PC-3 (cell line): ENCODE measurements around the gene AUTS2. TPM values are rescaled to one million over a fixed set of nuclear protein-coding genes. Genes with fewer than 3 reads are reported as not detected.

ENCODE experiments used
- ATAC-seq: fragments of 200-7000 bp; cut with Tn5 transposase; 2 replicates; pipeline ENCODE4 v1.9.1; 2020; ENCODE audit warnings: mild to moderate bottlenecking, moderate library complexity
- BruUV-seq: library from RNA; stranded (reverse); fragments of 400-500 nt; replicated peaks from 2 replicates; lab custom pipeline; 2021; lab: Mats Ljungman, UMichigan
- CTCF ChIA-PET: fragments of 300-600 bp; sonication (Branson Sonifier 250); formaldehyde crosslinking; loops from one replicate; lab custom pipeline; 2022; ENCODE audit warnings: antibody characterized with exemption; lab: Charles Lee
- POLR2A ChIA-PET: fragments of 300-600 bp; sonication (Branson Sonifier 250); formaldehyde crosslinking; loops from one replicate; lab custom pipeline; 2022; ENCODE audit warnings: antibody characterized with exemption; ENCODE audit not compliant: unreplicated experiment; lab: Charles Lee
- DNase-seq: peaks from one replicate; pipeline ENCODE4 v3.0.0-alpha.2; 2015
- H2AFZ ChIP-seq: fragments of 300-600 bp; sonication (generic); 2 replicates; pipeline ENCODE4 v1.6.0; 2016; ENCODE audit warnings: antibody characterized with exemption, low read length
- H3F3A ChIP-seq: fragments of 300-600 bp; sonication (generic); one replicate; pipeline ENCODE4 v1.6.0; 2017; ENCODE audit warnings: antibody characterized with exemption, low read length, control low read depth, mild to moderate bottlenecking; ENCODE audit not compliant: unreplicated experiment
- H3K27ac ChIP-seq: fragments of 300-600 bp; sonication (generic); 2 replicates; pipeline ENCODE4 v1.5.1; 2016; ENCODE audit warnings: mild to moderate bottlenecking, low read length
- H3K27me3 ChIP-seq: fragments of 300-600 bp; sonication (generic); 2 replicates; pipeline ENCODE4 v1.6.1; 2016; ENCODE audit warnings: low read length, mixed read lengths
- H3K36me3 ChIP-seq: fragments of 300-600 bp; sonication (generic); 2 replicates; pipeline ENCODE4 v1.6.1; 2016; ENCODE audit warnings: low read depth, mixed run types, low read length, mixed read lengths
- H3K4me1 ChIP-seq: fragments of 300-600 bp; sonication (generic); 2 replicates; pipeline ENCODE4 v1.5.1; 2016; ENCODE audit warnings: low read length; ENCODE audit not compliant: insufficient read depth
- H3K4me2 ChIP-seq: fragments of 300-600 bp; sonication (generic); 2 replicates; pipeline ENCODE4 v1.6.0; 2016; ENCODE audit warnings: low read length
- H3K4me3 ChIP-seq: fragments of 300-600 bp; sonication (generic); 2 replicates; pipeline ENCODE4 v1.5.1; 2016; ENCODE audit warnings: mild to moderate bottlenecking, low read length, mixed read lengths
- H3K79me2 ChIP-seq: fragments of 300-600 bp; sonication (generic); 2 replicates; pipeline ENCODE4 v1.6.1; 2017; ENCODE audit warnings: low read length, mixed read lengths
- H3K9ac ChIP-seq: fragments of 300-600 bp; sonication (generic); 2 replicates; pipeline ENCODE4 v1.6.0; 2016; ENCODE audit warnings: mild to moderate bottlenecking, low read length
- H3K9me2 ChIP-seq: fragments of 300-600 bp; sonication (generic); replicated peaks from 2 replicates; pipeline ENCODE4 v1.6.1; 2016; ENCODE audit warnings: mixed run types, low read length, mixed read lengths
- H3K9me3 ChIP-seq: fragments of 300-600 bp; sonication (generic); 2 replicates; pipeline ENCODE4 v1.6.1; 2016; ENCODE audit warnings: low read length, mixed read lengths
- H4K20me1 ChIP-seq: fragments of 300-600 bp; sonication (generic); 2 replicates; pipeline ENCODE4 v1.6.1; 2016; ENCODE audit warnings: low read length, mixed read lengths
- CTCF ChIP-seq: fragments of 300-600 bp; sonication (generic); conservative IDR thresholded peaks from 2 replicates; pipeline ENCODE4 v1.5.1; 2017; ENCODE audit warnings: antibody characterized with exemption, low read depth, mild to moderate bottlenecking, low read length
- EZH2 ChIP-seq: fragments of 300-600 bp; sonication (generic); IDR thresholded peaks from one replicate; pipeline ENCODE4 v1.6.1; 2017; ENCODE audit warnings: antibody characterized with exemption, mild to moderate bottlenecking, low read length; ENCODE audit not compliant: unreplicated experiment
- EZH2phosphoT487 ChIP-seq: fragments of 300-600 bp; sonication (generic); IDR thresholded peaks from 2 replicates; pipeline ENCODE4 v1.6.1; 2018; ENCODE audit warnings: mild to moderate bottlenecking, antibody characterized with exemption, low read length, borderline replicate concordance
- intact Hi-C: fragments of 100-400 bp; cut with micrococcal nuclease; formaldehyde crosslinking; loops from 2 replicates; pipeline ENCODE4 v1.9.0; 2023
- total RNA-seq: library from RNA; depleted of rRNA; stranded (reverse); fragments of >200 nt; gene quantifications from 2 replicates; pipeline ENCODE4 v1.2.3, GENCODE V29; 2014

AUTS2 gene
- total RNA-seq, 1 experiment from 2014 or later, result not detected

- H2AFZ ChIP-seq, result no peak overlapping the region
- H3K4me3 ChIP-seq, result no peak overlapping the region
- H3K36me3 ChIP-seq, result no peaks in the 10 kb centered on the region
- ATAC-seq, result no peak
- no peaks in the 10 kb centered on the region for H3K79me2 ChIP-seq
- H3K27me3 ChIP-seq, result no peaks in the 10 kb centered on the region
- no peak for DNase-seq
- no peak overlapping the region for H3K9ac ChIP-seq
- H3K4me1 ChIP-seq, result no peaks in the 10 kb centered on the region
- intact Hi-C loops, result no loop called here
- TF ChIP-seq EZH2phosphoT487 (no peak), CTCF (no peak), EZH2 (no peak)
- no peaks in the 10 kb centered on the region for H3K9me3 ChIP-seq
- H3F3A ChIP-seq, result no peaks in the 10 kb centered on the region
- H3K9me2 ChIP-seq, result no peaks in the 10 kb centered on the region
- no peak overlapping the region for H3K27ac ChIP-seq
- POLR2A ChIA-PET, result no interaction called here
- no peak overlapping the region for H3K4me2 ChIP-seq
- BruUV-seq, result no TSS peak
- CTCF ChIA-PET, result no interaction called here
- H4K20me1 ChIP-seq, result no peaks in the 10 kb centered on the region
These were observed 227.1 kb downstream of the AUTS2 start for GRCh38 chr7:69825113-69825972.

GRCh38 chr7:69826283-69826682, 228.0 kb downstream of the AUTS2 start:
- ATAC-seq (no peak), DNase-seq (no peak)
- Histone ChIP-seq H3K27ac (no peak overlapping the region), H3K9me2 (no peaks in the 10 kb centered on the region), H3K79me2 (no peaks in the 10 kb centered on the region), H3F3A (no peaks in the 10 kb centered on the region), H3K27me3 (no peaks in the 10 kb centered on the region), H3K9me3 (no peaks in the 10 kb centered on the region), H3K4me1 (no peaks in the 10 kb centered on the region), H3K9ac (no peak overlapping the region), H3K36me3 (no peaks in the 10 kb centered on the region), H3K4me2 (no peak overlapping the region), H3K4me3 (no peak overlapping the region), H2AFZ (no peak overlapping the region), H4K20me1 (no peaks in the 10 kb centered on the region)
- intact Hi-C loops, result no loop called here
- ChIA-PET CTCF (no interaction called here), POLR2A (no interaction called here)
- no TSS peak for BruUV-seq
- TF ChIP-seq CTCF (no peak), EZH2 (no peak), EZH2phosphoT487 (no peak)

- Histone ChIP-seq H3K4me3 (no peak overlapping the region), H3K4me1 (no peaks in the 10 kb centered on the region), H2AFZ (no peak overlapping the region), H3K9me2 (no peaks in the 10 kb centered on the region), H3K36me3 (no peaks in the 10 kb centered on the region), H3K4me2 (no peak overlapping the region), H4K20me1 (no peaks in the 10 kb centered on the region), H3K27ac (no peak overlapping the region), H3K79me2 (no peaks in the 10 kb centered on the region), H3K27me3 (no peaks in the 10 kb centered on the region), H3F3A (no peaks in the 10 kb centered on the region), H3K9me3 (no peaks in the 10 kb centered on the region), H3K9ac (no peak overlapping the region)
- no peak for TF ChIP-seq EZH2phosphoT487
- no peak for TF ChIP-seq EZH2
- TF ChIP-seq CTCF, result no peak
- intact Hi-C loops, result no loop called here
- DNase-seq (no peak), ATAC-seq (no peak)
- ChIA-PET CTCF (no interaction called here), POLR2A (no interaction called here)
- no TSS peak for BruUV-seq
These were observed 228.9 kb downstream of the AUTS2 start for GRCh38 chr7:69827140-69827539.
